GM23338 (cell line): Measurements from ENCODE around the gene WDR54. TPM values are rescaled to one million over a fixed set of nuclear protein-coding genes. Genes with fewer than 3 reads are reported as not detected.

ENCODE experiments used
- ATAC-seq: fragments of 200-7000 bp; cut with Tn5 transposase; 3 replicates; pipeline ENCODE4 v1.9.1; 2020
- DNase-seq: peaks from one replicate; pipeline ENCODE4 v3.0.0-alpha.2; 2015; ENCODE audit warnings: low spot score
- H2AFZ ChIP-seq: fragments of 200-600 bp; sonication (generic); 2 replicates; pipeline ENCODE4 v1.8.0; 2016; ENCODE audit warnings: antibody characterized with exemption, mild to moderate bottlenecking, moderate library complexity
- H3F3A ChIP-seq: fragments of 200-600 bp; sonication (generic); replicated peaks from 2 replicates; pipeline ENCODE4 v1.8.0; 2017; ENCODE audit warnings: antibody characterized with exemption, mixed run types, low read depth
- H3K27ac ChIP-seq: fragments of 200-600 bp; sonication (generic); 2 replicates; pipeline ENCODE4 v1.6.1; 2016; ENCODE audit warnings: low read depth
- H3K27me3 ChIP-seq: fragments of 200-600 bp; sonication (generic); 2 replicates; pipeline ENCODE4 v1.8.0; 2016; ENCODE audit warnings: mild to moderate bottlenecking, mixed run types, moderate library complexity; ENCODE audit not compliant: insufficient read depth
- H3K36me3 ChIP-seq: fragments of 200-600 bp; sonication (generic); 2 replicates; pipeline ENCODE4 v1.8.0; 2016; ENCODE audit warnings: mild to moderate bottlenecking; ENCODE audit not compliant: insufficient read depth
- H3K4me1 ChIP-seq: fragments of 200-600 bp; sonication (generic); 2 replicates; pipeline ENCODE4 v1.8.0; 2016; ENCODE audit warnings: mild to moderate bottlenecking, moderate library complexity; ENCODE audit not compliant: insufficient read depth
- H3K4me2 ChIP-seq: fragments of 200-600 bp; sonication (generic); 2 replicates; pipeline ENCODE4 v1.7.1; 2017; ENCODE audit warnings: mixed run types
- H3K4me3 ChIP-seq: fragments of 200-600 bp; sonication (generic); 2 replicates; pipeline ENCODE4 v1.6.1; 2016; ENCODE audit warnings: mixed run types
- H3K79me2 ChIP-seq: fragments of 200-600 bp; sonication (generic); replicated peaks from 2 replicates; pipeline ENCODE4 v1.8.0; 2017; ENCODE audit warnings: mild to moderate bottlenecking; ENCODE audit not compliant: insufficient read depth
- H3K9me2 ChIP-seq: fragments of 200-600 bp; sonication (generic); 2 replicates; pipeline ENCODE4 v1.8.0; 2017; ENCODE audit not compliant: insufficient read depth
- H4K20me1 ChIP-seq: fragments of 200-600 bp; sonication (generic); replicated peaks from 2 replicates; pipeline ENCODE4 v1.8.0; 2017; ENCODE audit warnings: mild to moderate bottlenecking; ENCODE audit not compliant: insufficient read depth
- H3K27ac Mint-ChIP-seq: 2 replicates; pipeline ENCODE4 v1.8.0; 2020; ENCODE audit warnings: inconsistent platforms, mild to moderate bottlenecking, moderate library complexity, mixed read lengths
- H3K27me3 Mint-ChIP-seq: 3 replicates; pipeline ENCODE4 v1.8.0; 2022; ENCODE audit warnings: low read depth, mild to moderate bottlenecking, moderate library complexity, mixed read lengths, inconsistent platforms; ENCODE audit not compliant: insufficient read depth, poor library complexity
- H3K36me3 Mint-ChIP-seq: 3 replicates; pipeline ENCODE4 v1.8.0; 2021; ENCODE audit warnings: low read depth, mild to moderate bottlenecking, inconsistent platforms, moderate library complexity, mixed read lengths
- H3K4me1 Mint-ChIP-seq: 3 replicates; pipeline ENCODE4 v1.8.0; 2020; ENCODE audit warnings: mild to moderate bottlenecking, inconsistent platforms, mixed read lengths
- H3K4me3 Mint-ChIP-seq: 3 replicates; pipeline ENCODE4 v1.8.0; 2021; ENCODE audit warnings: moderate library complexity, mild to moderate bottlenecking, inconsistent platforms, mixed read lengths
- H3K9me3 Mint-ChIP-seq: 3 replicates; pipeline ENCODE4 v1.8.0; 2020; ENCODE audit warnings: moderate library complexity, mild to moderate bottlenecking, inconsistent platforms, mixed read lengths
- CREB1 ChIP-seq: fragments of 250-450 bp; sonication (Bioruptor Pico); IDR thresholded peaks from 2 replicates; pipeline ENCODE4 v1.5.0; 2020; ENCODE audit warnings: low read depth, mild to moderate bottlenecking, moderate library complexity
- CTCF ChIP-seq, 2 experiments: fragments of 200-600 bp in 1 of 2; sonication (generic) in 1 of 2; conservative IDR thresholded peaks; 2 replicates each; pipeline versions ENCODE4 v1.5.1 to v1.6.1; 2016 to 2017; ENCODE audit warnings: antibody characterized with exemption in 2 of 2, low read depth in 2 of 2, mild to moderate bottlenecking in 2 of 2, moderate library complexity in 1 of 2
- ETS1 ChIP-seq: IDR thresholded peaks from 2 replicates; pipeline ENCODE4 v1.6.1; 2016; ENCODE audit warnings: antibody characterized with exemption
- EZH2 ChIP-seq: fragments of 200-600 bp; sonication (generic); IDR thresholded peaks from one replicate; pipeline ENCODE4 v1.8.0; 2017; ENCODE audit warnings: antibody characterized with exemption, mild to moderate bottlenecking, low read depth; ENCODE audit not compliant: unreplicated experiment
- EZH2phosphoT487 ChIP-seq: fragments of 200-600 bp; sonication (generic); IDR thresholded peaks from one replicate; pipeline ENCODE4 v1.8.1; 2018; ENCODE audit warnings: antibody characterized with exemption; ENCODE audit not compliant: unreplicated experiment
- JUNB ChIP-seq: IDR thresholded peaks from one replicate; pipeline ENCODE4 v1.6.1; 2016; ENCODE audit warnings: antibody characterized with exemption; ENCODE audit not compliant: unreplicated experiment
- NANOG ChIP-seq: IDR thresholded peaks from 2 replicates; pipeline ENCODE4 v1.6.1; 2016; ENCODE audit warnings: antibody characterized with exemption, borderline replicate concordance
- POLR2AphosphoS5 ChIP-seq: IDR thresholded peaks from 2 replicates; pipeline ENCODE4 v1.6.1; 2016; ENCODE audit warnings: antibody characterized with exemption, low read depth
- REST ChIP-seq: IDR thresholded peaks from one replicate; pipeline ENCODE4 v1.6.1; 2018; ENCODE audit warnings: antibody characterized with exemption; ENCODE audit not compliant: unreplicated experiment
- ZNF114 ChIP-seq: fragments of 250-450 bp; sonication (Bioruptor Pico); IDR thresholded peaks from 2 replicates; pipeline ENCODE4 v1.5.0; 2020; ENCODE audit warnings: mild to moderate bottlenecking, moderate library complexity
- ZNF331 ChIP-seq: fragments of 250-450 bp; sonication (Bioruptor Pico); IDR thresholded peaks from 2 replicates; pipeline ENCODE4 v1.5.0; 2020; ENCODE audit warnings: low read depth, mild to moderate bottlenecking, moderate library complexity
- polyA plus RNA-seq: library from polyadenylated mRNA; unstranded; fragments of >200 nt; fragmentation: Nextera tagmentation; extraction: Ambion mirVana; gene quantifications from 2 replicates; pipeline ENCODE4 v1.2.1, GENCODE V29; 2016
- total RNA-seq: library from RNA; depleted of rRNA; stranded (reverse); fragments of >200 nt; shearing (Covaris generic); gene quantifications from 2 replicates; pipeline ENCODE4 v1.2.3, GENCODE V29; 2014

The WDR54 gene
- total and polyA plus RNA-seq, 2 experiments from 2014 or later = 41.3 to 42.6 TPM

- TF ChIP-seq CTCF (conservative IDR thresholded peaks at IDR 0.05; ENCODE audit: low read depth in 2 of 2) (no peak), ZNF331 (CRISPR knock-in tag) (no peak), EZH2phosphoT487 (no peak), POLR2AphosphoS5 (no peak), EZH2 (no peak), REST (no peak), CREB1 (CRISPR knock-in tag) (no peak), JUNB (no peak)
Measured at GRCh38 chr2:74471332-74472065, 50.0 kb downstream of the WDR54 start (continued).

GRCh38 chr2:74472086-74472944, 50.8 kb downstream of the WDR54 start, which contains the start of gene MRPL53:
Gene MRPL53, minus strand, starts transcription at chr2:74472680. Its CDS starts 20 bp downstream, at chr2:74472660.
- Histone ChIP-seq H3F3A (peaks cover 13% of the 10 kb centered on the region), H3K4me1 (peaks cover 7% of the 10 kb centered on the region; the same call in 1 of the 2 replicates), H3K36me3 (no peaks in the 10 kb centered on the region), H3K4me3 (peak within 1 kb of the TSS; percentile 80), H3K79me2 (no peaks in the 10 kb centered on the region), H4K20me1 (no peaks in the 10 kb centered on the region), H2AFZ (peak within 1 kb of the TSS; percentile 72), H3K27ac (peak within 1 kb of the TSS; percentile 96), H3K9me2 (no peaks in the 10 kb centered on the region), H3K4me2 (peak within 1 kb of the TSS; percentile 92), H3K27me3 (no peaks in the 10 kb centered on the region)
- peak; percentile 98 for DNase-seq
- H3K27me3 Mint-ChIP-seq = peaks cover 15% of the 10 kb centered on the region
- no peak for TF ChIP-seq ZNF114 (CRISPR knock-in tag)
- peak; percentile 95 for TF ChIP-seq ETS1
- peak; percentile 99 for TF ChIP-seq POLR2AphosphoS5
- TF ChIP-seq JUNB = no peak
- TF ChIP-seq CTCF (conservative IDR thresholded peaks at IDR 0.05; ENCODE audit: low read depth in 2 of 2) = no peak; a peak in 1 of 4 replicates
- TF ChIP-seq ZNF331 (CRISPR knock-in tag) = no peak
- no peak for TF ChIP-seq EZH2phosphoT487
- TF ChIP-seq CREB1 (CRISPR knock-in tag) = peak; percentile 83
- no peak for TF ChIP-seq NANOG
- H3K9me3 Mint-ChIP-seq = no peaks in the 10 kb centered on the region; the same call in 2 of the 3 replicates
- H3K27ac Mint-ChIP-seq = peak within 1 kb of the TSS; percentile 98
- peaks cover 2% of the 10 kb centered on the region; the same call in 1 of the 3 replicates for H3K4me1 Mint-ChIP-seq
- H3K4me3 Mint-ChIP-seq = peak within 1 kb of the TSS; percentile 98
- H3K36me3 Mint-ChIP-seq = peaks cover 19% of the 10 kb centered on the region
- peak; percentile 93 for ATAC-seq
